Neuronal stem cell (in vitro differentiated cells): ENCODE data around the gene XPO5.

Experiments used
- DNase-seq: peaks from one replicate; pipeline ENCODE4 v3.0.0-alpha.2; 2013; ENCODE audit warnings: low spot score
- H2AFZ ChIP-seq: one replicate; pipeline ENCODE4 v1.6.1; 2013; ENCODE audit warnings: mild to moderate bottlenecking, low read length, inconsistent platforms
- H2AK5ac ChIP-seq: 2 replicates; pipeline ENCODE4 v1.6.1; 2013; ENCODE audit warnings: low read depth, mild to moderate bottlenecking, inconsistent platforms, low read length, moderate library complexity, mixed read lengths
- H2BK120ac ChIP-seq: 2 replicates; pipeline ENCODE4 v1.6.1; 2013; ENCODE audit warnings: low read depth, mild to moderate bottlenecking, inconsistent platforms, low read length, moderate library complexity, mixed read lengths
- H2BK12ac ChIP-seq: one replicate; pipeline ENCODE4 v1.6.1; 2013; ENCODE audit warnings: low read length, inconsistent platforms
- H2BK15ac ChIP-seq: 2 replicates; pipeline ENCODE4 v1.6.1; 2013; ENCODE audit warnings: mild to moderate bottlenecking, low read length, inconsistent platforms, mixed read lengths
- H2BK5ac ChIP-seq: one replicate; pipeline ENCODE4 v1.6.1; 2013; ENCODE audit warnings: inconsistent platforms, mild to moderate bottlenecking, low read length, moderate library complexity
- H3K14ac ChIP-seq: one replicate; pipeline ENCODE4 v1.6.1; 2013; ENCODE audit warnings: low read length, inconsistent platforms
- H3K18ac ChIP-seq: 2 replicates; pipeline ENCODE4 v1.6.1; 2013; ENCODE audit warnings: low read length, inconsistent platforms
- H3K23ac ChIP-seq: 2 replicates; pipeline ENCODE4 v1.6.1; 2013; ENCODE audit warnings: low read depth, mild to moderate bottlenecking, mixed read lengths, low read length, inconsistent platforms; ENCODE audit not compliant: poor library complexity
- H3K27ac ChIP-seq: replicated peaks from 3 replicates; pipeline ENCODE4 v1.5.1; 2013; ENCODE audit warnings: low read length, inconsistent platforms
- H3K27me3 ChIP-seq, 3 experiments: 2 replicates each; pipeline ENCODE4 v1.6.1; 2013; ENCODE audit warnings: low read length in 3 of 3, mild to moderate bottlenecking in 2 of 3, inconsistent platforms in 1 of 3, low read depth in 1 of 3, mixed read lengths in 1 of 3, moderate library complexity in 1 of 3; ENCODE audit not compliant: control insufficient read depth in 3 of 3, insufficient read depth in 3 of 3
- H3K36me3 ChIP-seq, 2 donors: replicated peaks in 1 of 2; 2 replicates each; pipeline ENCODE4 v1.6.1; 2013; ENCODE audit warnings: low read length in 2 of 2; ENCODE audit not compliant: control insufficient read depth in 2 of 2, insufficient read depth in 2 of 2
- H3K4ac ChIP-seq: 2 replicates; pipeline ENCODE4 v1.6.1; 2013; ENCODE audit warnings: inconsistent platforms, mild to moderate bottlenecking, low read length, moderate library complexity
- H3K4me1 ChIP-seq, 2 donors: 1 replicate in 1 of 2; 2 replicates in 1 of 2; pipeline ENCODE4 v1.6.1; 2013; ENCODE audit warnings: low read length in 2 of 2, low read depth in 1 of 2; ENCODE audit not compliant: control insufficient read depth in 2 of 2, insufficient read depth in 1 of 2
- H3K4me2 ChIP-seq: one replicate; pipeline ENCODE4 v1.6.1; 2013; ENCODE audit warnings: mild to moderate bottlenecking, low read length, inconsistent platforms; ENCODE audit not compliant: insufficient read depth, poor library complexity, severe bottlenecking
- H3K4me3 ChIP-seq, 2 donors: 2 replicates each; pipeline ENCODE4 v1.5.1; 2013; ENCODE audit warnings: low read length in 2 of 2, mild to moderate bottlenecking in 2 of 2, inconsistent platforms in 1 of 2, moderate library complexity in 1 of 2
- H3K79me1 ChIP-seq: one replicate; pipeline ENCODE4 v1.6.1; 2013; ENCODE audit warnings: low read depth, mild to moderate bottlenecking, inconsistent platforms, low read length, moderate library complexity
- H3K9ac ChIP-seq: one replicate; pipeline ENCODE4 v1.6.1; 2013; ENCODE audit warnings: mild to moderate bottlenecking, low read depth, low read length, inconsistent platforms; ENCODE audit not compliant: poor library complexity
- H3K9me3 ChIP-seq, 2 donors: replicated peaks in 1 of 2; 2 replicates each; pipeline versions ENCODE3 to v1.6.1; 2013; ENCODE audit warnings: low read length in 2 of 2, mild to moderate bottlenecking in 2 of 2, inconsistent platforms in 1 of 2, low read depth in 1 of 2, mixed read lengths in 1 of 2, moderate library complexity in 1 of 2; ENCODE audit not compliant: control insufficient read depth in 2 of 2, insufficient read depth in 1 of 2
- H4K8ac ChIP-seq: one replicate; pipeline ENCODE4 v1.6.1; 2013; ENCODE audit warnings: low read depth, mild to moderate bottlenecking, inconsistent platforms, low read length, moderate library complexity
- H4K91ac ChIP-seq: one replicate; pipeline ENCODE4 v1.6.1; 2013; ENCODE audit warnings: low read length, low read depth, mild to moderate bottlenecking, inconsistent platforms; ENCODE audit not compliant: poor library complexity
- WGBS, 2 donors: extraction: QIAGEN DNeasy Blood & Tissue Kit; methylation state at CpG; one replicate each; pipeline ENCODE4 v1.1.7; 2013; ENCODE audit warnings: missing lambda C conversion rate in 2 of 2, mixed read lengths in 1 of 2; ENCODE audit not compliant: insufficient read length in 2 of 2, insufficient replicate concordance in 1 of 2; ENCODE audit errors: extremely low coverage in 2 of 2; 5-methylcytosine and 5-hydroxymethylcytosine counted together

The XPO5 gene

GRCh38 chr6:43609402-43609801, 33.6 kb upstream of the XPO5 start:
- H2BK12ac ChIP-seq = no peak overlapping the region
- H2BK15ac ChIP-seq = no peak overlapping the region
- no peak overlapping the region for H2BK5ac ChIP-seq
- no peak overlapping the region for H3K9ac ChIP-seq
- no peaks in the 10 kb centered on the region for H3K4me1 ChIP-seq
- no peak overlapping the region for H2AFZ ChIP-seq
- H4K8ac ChIP-seq = no peak overlapping the region
- no peak overlapping the region for H2AK5ac ChIP-seq
- no peak overlapping the region for H3K18ac ChIP-seq
- no peaks in the 10 kb centered on the region for H3K27me3 ChIP-seq
- no peaks in the 10 kb centered on the region for H3K9me3 ChIP-seq
- no peak overlapping the region for H4K91ac ChIP-seq
- no CpG with 5 or more reads among the region's 1 CpG for WGBS, 2 donors
- H3K23ac ChIP-seq = no peak overlapping the region
- H3K27ac ChIP-seq = no peak overlapping the region
- DNase-seq = no peak
- H3K4me2 ChIP-seq = no peak overlapping the region
- H2BK120ac ChIP-seq = no peak overlapping the region
- no peak overlapping the region for H3K4ac ChIP-seq
- H3K36me3 ChIP-seq = peaks cover 14 to 95% of the 10 kb centered on the region in 2 donors
- no peak overlapping the region for H3K14ac ChIP-seq
- H3K4me3 ChIP-seq = no peak overlapping the region
- H3K79me1 ChIP-seq = no peaks in the 10 kb centered on the region

DNA sequence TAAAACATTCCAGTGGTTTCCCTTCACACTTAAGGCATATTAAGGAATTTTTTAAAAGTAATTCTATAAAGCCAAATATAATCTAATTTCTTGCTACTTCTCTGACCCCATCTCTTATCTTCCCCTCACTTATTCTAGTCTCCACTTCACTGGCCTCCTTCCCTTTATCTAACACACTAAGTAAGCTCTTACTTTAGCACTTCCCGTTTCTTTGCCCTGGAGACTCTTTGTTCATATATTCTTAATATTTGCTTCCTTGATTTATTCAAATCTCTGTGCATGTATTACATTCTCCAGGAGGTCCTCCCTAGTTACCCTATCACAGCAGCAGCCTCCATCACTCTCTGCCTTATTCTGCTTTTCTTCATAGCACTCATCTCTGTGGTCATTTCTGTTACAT, 33.0 kb upstream of the XPO5 start:
- Histone ChIP-seq H2BK15ac (no peak overlapping the region), H3K36me3 (peaks cover 11 to 95% of the 10 kb centered on the region in 2 donors), H3K23ac (no peak overlapping the region), H2AK5ac (no peak overlapping the region), H3K4me3 (no peak overlapping the region), H3K4ac (no peak overlapping the region), H4K8ac (no peak overlapping the region), H3K4me2 (no peak overlapping the region), H3K4me1 (no peaks in the 10 kb centered on the region), H3K79me1 (no peaks in the 10 kb centered on the region), H3K27ac (no peak overlapping the region), H2BK12ac (no peak overlapping the region), H3K27me3 (no peaks in the 10 kb centered on the region), H4K91ac (no peak overlapping the region), H2BK5ac (no peak overlapping the region), H3K9ac (no peak overlapping the region), H3K18ac (no peak overlapping the region), H3K14ac (no peak overlapping the region), H2BK120ac (no peak overlapping the region), H2AFZ (no peak overlapping the region), H3K9me3 (no peaks in the 10 kb centered on the region)
- no peak for DNase-seq
- no CpG with 5 or more reads among the region's 1 CpG for WGBS, 2 donors

DNA sequence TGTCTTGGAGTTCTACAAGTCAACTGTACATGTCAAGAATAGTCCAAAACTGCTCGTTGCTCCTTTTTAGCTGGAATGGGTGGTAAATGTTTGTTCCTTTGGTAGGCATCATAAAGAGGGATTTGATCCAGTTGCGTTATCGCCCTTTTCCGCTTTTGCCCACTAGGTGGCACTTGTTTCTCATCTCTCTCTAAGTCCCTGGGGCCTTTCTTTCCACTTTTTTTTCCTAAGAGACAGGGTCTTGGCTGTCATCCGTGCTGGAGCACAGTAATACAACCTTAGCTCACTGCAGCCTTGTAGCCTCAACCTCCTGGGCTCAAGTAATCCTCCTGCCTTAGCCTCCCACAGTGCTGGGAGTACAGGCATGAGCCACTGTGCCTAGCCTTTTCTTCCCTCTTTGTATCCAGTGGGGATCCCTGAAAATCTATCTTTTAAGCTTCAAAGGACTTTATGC, 32.5 kb upstream of the XPO5 start:
- H3K4ac ChIP-seq = no peak overlapping the region
- H3K18ac ChIP-seq = no peak overlapping the region
- no peak overlapping the region for H3K27ac ChIP-seq
- H3K79me1 ChIP-seq = no peaks in the 10 kb centered on the region
- no peak overlapping the region for H2AFZ ChIP-seq
- H4K91ac ChIP-seq = no peak overlapping the region
- H2BK120ac ChIP-seq = no peak overlapping the region
- no peak overlapping the region for H2BK15ac ChIP-seq
- no peak overlapping the region for H3K14ac ChIP-seq
- no peaks in the 10 kb centered on the region for H3K4me1 ChIP-seq
- no peak overlapping the region for H3K23ac ChIP-seq
- no peak overlapping the region for H4K8ac ChIP-seq
- no peak overlapping the region for H2BK12ac ChIP-seq
- H3K27me3 ChIP-seq = no peaks in the 10 kb centered on the region
- no CpG with 5 or more reads among the region's 5 CpGs for WGBS, 2 donors
- H3K36me3 ChIP-seq = peaks cover 8 to 95% of the 10 kb centered on the region in 2 donors
- H2AK5ac ChIP-seq = no peak overlapping the region
- DNase-seq = peak; percentile 68
- no peak overlapping the region for H2BK5ac ChIP-seq
- H3K4me3 ChIP-seq = no peak overlapping the region
- no peaks in the 10 kb centered on the region for H3K9me3 ChIP-seq
- H3K9ac ChIP-seq = no peak overlapping the region
- no peak overlapping the region for H3K4me2 ChIP-seq

GRCh38 chr6:43606019-43606418, 30.2 kb upstream of the XPO5 start:
- Histone ChIP-seq H3K9ac (no peak overlapping the region), H2BK15ac (no peak overlapping the region), H3K27me3 (no peaks in the 10 kb centered on the region), H4K91ac (no peak overlapping the region), H4K8ac (no peak overlapping the region), H3K79me1 (no peaks in the 10 kb centered on the region), H3K9me3 (no peaks in the 10 kb centered on the region), H2BK5ac (no peak overlapping the region), H3K4me3 (no peak overlapping the region), H3K23ac (no peak overlapping the region), H3K4me1 (no peaks in the 10 kb centered on the region), H2BK12ac (no peak overlapping the region), H2AFZ (no peak overlapping the region), H3K36me3 (peaks cover 11 to 95% of the 10 kb centered on the region in 2 donors), H2AK5ac (no peak overlapping the region), H3K14ac (no peak overlapping the region), H3K4ac (no peak overlapping the region), H2BK120ac (no peak overlapping the region), H3K27ac (no peak overlapping the region), H3K4me2 (no peak overlapping the region), H3K18ac (no peak overlapping the region)
- no peak for DNase-seq
- no CpG with 5 or more reads among the region's 2 CpGs for WGBS, 2 donors
